ENCODE measurements around the gene OR4D10.
"Not testable (repeated sequence)": the region's sequence is repeated elsewhere in the genome, so short reads cannot be mapped to it uniquely, and the experiment has no call there.

OR4D10 gene

DNA sequence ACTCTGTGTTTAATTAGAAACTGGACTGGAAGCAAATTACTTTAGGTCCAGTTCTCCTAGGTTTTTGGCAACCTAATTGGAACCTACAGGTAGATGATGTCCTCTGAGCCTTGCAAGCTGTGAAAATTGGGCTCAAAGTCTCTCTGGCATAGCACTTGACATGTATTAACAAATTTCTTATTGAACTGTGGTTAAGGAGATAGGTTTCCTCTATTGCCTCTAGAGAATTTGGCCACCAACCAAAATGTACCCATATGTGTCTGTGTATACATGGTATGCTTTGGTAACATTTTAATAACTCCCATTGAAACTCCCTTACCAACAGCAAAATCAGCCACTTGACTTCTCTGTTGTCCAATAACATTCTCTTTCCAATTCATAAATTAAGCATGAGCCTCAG, at the start of gene OR4D10:
OR4D10 (plus strand) TSS at position 301 of the 400 bp plus-strand sequence. CDS start 4,115 bp downstream, outside the sequence.
- no peak for DNase-seq

DNA sequence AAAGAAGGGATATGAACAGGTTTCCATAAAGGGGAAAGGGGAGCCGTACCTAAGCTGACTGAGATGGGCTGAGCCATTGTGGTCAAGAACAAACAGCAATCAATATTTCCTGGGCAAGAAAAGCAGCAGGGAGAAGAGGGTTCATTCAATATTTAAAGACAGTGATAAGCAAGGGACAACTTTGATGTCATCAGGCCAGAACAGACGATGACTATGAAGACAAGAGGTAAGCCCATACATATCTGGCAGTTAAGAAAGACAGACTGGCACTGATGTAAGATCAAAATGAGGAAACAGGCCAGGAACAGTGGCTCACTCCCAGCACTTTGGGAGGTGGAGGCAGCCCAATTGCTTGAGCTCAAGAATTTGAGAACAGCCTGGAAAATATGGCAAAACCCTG, 49.3 kb upstream of the OR4D10 start:
- DNase-seq = no peak

- DNase-seq = no peak
These were observed 48.0 kb upstream of the OR4D10 start for GRCh38 chr11:59425131-59425530.

DNA sequence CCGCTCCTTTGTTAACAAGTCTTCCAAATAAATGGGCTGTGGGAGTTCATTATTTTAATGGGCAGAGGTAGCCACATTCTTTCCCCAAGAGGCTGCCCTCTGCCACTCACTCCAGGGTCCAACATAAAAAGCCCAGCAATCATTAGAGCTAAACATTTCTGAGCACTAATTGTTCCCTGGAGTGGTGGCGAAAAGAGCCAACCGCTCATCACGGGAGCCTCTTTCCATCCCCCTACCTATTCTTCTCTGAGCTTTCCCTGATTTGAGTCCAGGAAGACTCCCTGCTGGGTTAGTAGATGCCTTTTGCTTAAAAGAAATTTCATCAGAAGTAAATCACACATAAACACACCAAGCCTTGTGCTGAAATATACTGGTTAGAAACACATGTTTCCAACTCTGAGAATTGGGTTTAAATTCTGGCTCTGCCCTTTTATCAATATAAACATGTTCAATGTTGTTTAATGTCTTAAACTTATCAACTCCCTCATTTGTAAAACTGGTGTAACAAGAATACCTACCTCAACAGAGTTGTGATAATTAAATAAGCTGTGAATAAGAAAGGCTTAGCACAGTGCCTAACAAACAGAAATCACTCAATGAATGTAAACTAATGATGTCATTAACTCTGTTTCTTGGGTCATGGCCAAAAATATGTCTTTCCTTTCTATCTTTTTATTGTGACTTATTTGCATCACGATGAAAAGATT, 46.6 kb upstream of the OR4D10 start, which contains the start of gene OR5A2:
OR5A2 (minus strand) TSS at position 53 of the 707 bp plus-strand sequence. CDS start 3,460 bp downstream, outside the sequence.
- DNase-seq = no peak

DNA sequence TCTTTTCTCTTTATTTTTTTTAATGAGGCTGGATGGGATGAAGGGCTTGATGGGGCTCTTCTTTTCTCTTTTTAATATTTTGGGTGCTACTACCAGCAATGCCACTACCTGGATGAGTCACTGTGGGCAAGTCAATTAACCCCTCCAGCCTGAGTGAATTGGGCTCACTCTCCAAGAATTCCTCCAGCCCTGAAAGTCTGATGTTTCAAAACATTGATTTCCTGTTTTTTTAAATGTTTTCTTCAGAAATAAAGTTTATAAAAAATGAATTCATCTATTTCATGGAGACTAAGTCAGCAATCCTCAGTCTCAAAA, 46.1 kb upstream of the OR4D10 start:
- no peak for DNase-seq

DNA sequence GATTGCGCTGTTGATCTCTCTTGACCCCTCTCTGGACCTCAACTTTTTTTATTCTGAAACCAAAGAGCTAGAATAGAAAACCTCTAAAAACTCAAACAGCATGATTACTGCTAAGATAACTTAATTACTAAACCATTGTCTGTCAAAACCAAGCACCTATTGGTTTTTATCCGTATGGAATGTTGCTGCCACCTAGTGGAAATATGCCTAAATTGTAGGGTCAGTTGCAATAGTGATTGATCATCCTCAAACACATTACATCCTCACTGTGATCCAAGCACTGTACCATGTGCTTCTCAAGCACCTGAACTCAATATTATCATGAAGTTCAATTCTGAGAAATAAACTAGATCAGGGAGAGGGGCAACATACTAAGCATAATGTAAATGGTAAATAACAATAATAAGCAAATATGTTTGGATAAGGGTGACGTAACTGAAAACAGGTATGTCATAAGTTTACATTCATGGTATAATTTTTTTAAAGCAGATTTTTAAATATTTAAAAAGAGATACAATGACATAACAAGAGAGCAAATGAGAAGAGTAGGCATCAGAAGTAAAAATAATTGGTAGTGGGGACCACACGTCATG, 43.1 kb upstream of the OR4D10 start:
- DNase-seq = no peak

DNA sequence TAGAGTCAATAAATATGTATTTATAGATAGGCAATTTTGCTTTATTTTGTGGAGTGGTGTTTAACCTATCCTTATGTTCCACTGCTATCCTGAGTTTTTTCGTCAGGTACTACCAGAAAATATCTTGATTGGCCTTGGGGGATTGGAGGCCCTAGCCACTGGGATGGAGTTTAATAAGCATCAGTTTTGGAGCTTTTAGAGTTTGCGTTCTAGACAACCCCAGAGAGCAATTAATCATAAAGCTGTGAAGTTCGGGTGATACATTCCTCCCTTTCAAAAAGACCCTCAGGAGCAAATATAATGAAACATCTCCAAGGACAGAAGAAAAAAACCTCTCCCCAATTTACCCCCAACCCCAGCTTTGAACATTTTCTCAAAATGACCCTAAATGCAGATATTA, 36.9 kb upstream of the OR4D10 start, which contains the start of gene OR5A1:
OR5A1 (plus strand) TSS at position 301 of the 400 bp plus-strand sequence. CDS start 6,700 bp downstream, outside the sequence.
- no peak for DNase-seq

DNA sequence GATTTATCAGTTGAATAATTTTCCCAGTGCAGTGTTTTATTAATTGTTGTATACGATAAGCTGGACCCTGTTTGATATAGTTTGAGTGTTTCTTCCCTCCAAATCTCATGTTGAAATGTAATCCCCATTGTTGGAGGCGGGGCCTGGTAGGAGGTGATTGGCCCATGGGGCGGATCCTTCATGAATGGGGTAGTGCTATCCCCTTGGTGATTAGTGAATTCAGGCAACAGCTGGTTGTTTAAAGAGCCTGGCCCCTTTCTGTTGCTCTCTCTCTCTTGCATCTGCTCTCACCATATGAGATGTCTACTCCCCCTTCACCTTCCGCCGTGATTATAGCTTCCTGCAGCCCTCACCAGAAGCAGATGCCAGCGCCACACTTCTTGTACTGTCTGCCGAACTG, 35.3 kb upstream of the OR4D10 start:
- DNase-seq = no peak

DNA sequence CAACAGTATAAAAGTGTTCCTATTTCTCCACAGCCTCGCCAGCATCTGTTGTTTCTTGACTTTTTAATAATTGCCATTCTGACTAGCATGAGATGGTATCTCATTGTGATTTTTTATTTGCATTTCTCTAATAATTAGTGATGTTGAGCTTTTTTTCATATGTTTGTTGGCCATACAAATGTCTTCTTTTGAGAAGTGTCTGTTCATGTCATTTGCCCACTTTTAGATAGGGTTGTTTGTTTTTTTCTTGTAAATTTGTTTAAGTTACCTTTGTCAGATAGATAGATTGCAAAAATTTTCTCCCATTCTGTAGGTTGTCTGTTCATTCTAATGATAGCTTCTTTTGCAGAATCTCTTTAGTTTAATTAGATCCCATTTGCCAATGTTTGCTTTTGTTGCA, 27.5 kb upstream of the OR4D10 start:
- DNase-seq = not testable (repeated sequence)

DNA sequence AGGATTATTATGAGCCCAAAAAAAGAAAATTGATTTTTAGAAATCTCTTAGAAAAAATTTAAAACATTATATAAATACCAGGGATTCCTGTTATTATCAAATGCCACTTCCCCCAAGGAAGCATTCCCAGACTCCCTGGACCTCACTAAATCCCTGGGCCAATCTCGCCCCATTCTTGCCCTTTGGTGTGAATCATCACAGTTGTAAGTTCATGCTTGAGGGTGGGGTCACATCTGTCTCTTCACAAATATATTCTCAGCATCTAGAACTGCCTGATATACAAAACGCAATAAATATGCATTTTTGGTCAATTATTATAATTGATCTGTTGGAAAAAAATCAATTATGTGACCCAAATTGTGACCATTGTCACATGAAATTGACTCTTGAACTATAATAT, 24.6 kb upstream of the OR4D10 start:
- DNase-seq = no peak

DNA sequence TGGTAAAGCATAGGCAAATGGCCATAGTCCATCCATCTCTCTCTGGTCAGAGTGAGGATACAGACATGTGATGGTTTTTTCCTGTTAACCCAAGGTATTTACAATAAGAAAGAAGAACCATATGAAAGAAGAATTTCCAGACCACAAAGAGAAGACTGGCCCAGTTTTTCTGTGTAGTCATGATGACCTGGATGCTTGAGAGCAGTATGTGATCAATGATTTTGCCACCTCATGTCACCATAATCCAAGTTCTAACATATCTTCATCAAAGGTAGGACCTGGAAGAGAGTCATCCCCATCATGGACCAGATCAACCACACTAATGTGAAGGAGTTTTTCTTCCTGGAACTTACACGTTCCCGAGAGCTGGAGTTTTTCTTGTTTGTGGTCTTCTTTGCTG, 16.5 kb upstream of the OR4D10 start, which contains the start of gene OR4D6:
OR4D6 (plus strand) TSS at position 301 of the 400 bp plus-strand sequence; CDS start at position 301, 0 bp downstream.
- no peak for DNase-seq

- DNase-seq = no peak
These were observed 13.2 kb upstream of the OR4D10 start for GRCh38 chr11:59459916-59460315.

- no peak for DNase-seq
These were observed 9.9 kb upstream of the OR4D10 start for GRCh38 chr11:59463190-59463641.

- DNase-seq = no peak
These were observed 2.1 kb downstream of the OR4D10 start for GRCh38 chr11:59475176-59475575.

DNA sequence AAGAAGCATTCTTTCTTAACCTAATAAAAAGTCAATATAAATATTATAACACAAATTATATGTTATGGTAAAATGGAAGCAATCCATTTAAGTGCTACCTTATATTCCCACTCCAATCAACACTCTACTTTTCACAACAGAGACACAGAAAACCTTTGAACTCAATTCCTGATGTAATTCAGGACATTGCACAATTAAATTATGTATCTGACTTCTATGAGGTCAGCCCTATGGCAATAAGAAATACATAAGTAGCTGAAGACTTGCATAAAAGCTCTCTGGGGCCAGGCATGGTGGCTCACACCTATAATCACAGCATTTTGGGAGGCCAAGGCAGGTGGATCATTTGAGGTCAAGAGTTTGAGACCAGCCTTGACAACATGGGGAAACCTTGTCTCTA, 6.8 kb downstream of the OR4D10 start:
- DNase-seq = no peak

- DNase-seq = no peak
These were observed 7.2 kb downstream of the OR4D10 start for GRCh38 chr11:59480359-59480758.

- no peak for DNase-seq
These were observed 28.8 kb downstream of the OR4D10 start for GRCh38 chr11:59501931-59502330.

DNA sequence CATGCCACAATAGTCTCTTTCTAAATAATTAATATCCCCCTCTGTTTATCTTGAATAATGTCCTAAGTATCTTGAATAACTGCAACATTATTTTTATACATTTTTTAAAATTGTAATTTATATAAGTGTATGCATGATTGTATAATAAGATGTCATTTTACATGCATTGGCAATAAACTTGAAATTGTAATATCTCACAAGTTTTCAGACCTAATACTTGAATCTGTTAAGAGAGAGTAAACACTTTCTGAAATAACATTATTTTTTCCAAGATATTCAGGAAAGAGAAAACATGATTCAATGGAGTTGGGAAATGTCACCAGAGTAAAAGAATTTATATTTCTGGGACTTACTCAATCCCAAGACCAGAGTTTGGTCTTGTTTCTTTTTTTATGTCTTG, 30.2 kb downstream of the OR4D10 start, which contains the start of gene OR4D11:
OR4D11 (plus strand) TSS at position 301 of the 400 bp plus-strand sequence; CDS start at position 301, 0 bp downstream.
- no peak for DNase-seq

- no peak for DNase-seq
These were observed 38.0 kb downstream of the OR4D10 start, which contains the start of gene OR4D9 for GRCh38 chr11:59510941-59511589. Gene OR4D9 (plus strand): TSS chr11:59511539. CDS start chr11:59514913, 3,374 bp downstream.

- no peak for DNase-seq
These were observed 38.6 kb downstream of the OR4D10 start for GRCh38 chr11:59511675-59512074.

DNA sequence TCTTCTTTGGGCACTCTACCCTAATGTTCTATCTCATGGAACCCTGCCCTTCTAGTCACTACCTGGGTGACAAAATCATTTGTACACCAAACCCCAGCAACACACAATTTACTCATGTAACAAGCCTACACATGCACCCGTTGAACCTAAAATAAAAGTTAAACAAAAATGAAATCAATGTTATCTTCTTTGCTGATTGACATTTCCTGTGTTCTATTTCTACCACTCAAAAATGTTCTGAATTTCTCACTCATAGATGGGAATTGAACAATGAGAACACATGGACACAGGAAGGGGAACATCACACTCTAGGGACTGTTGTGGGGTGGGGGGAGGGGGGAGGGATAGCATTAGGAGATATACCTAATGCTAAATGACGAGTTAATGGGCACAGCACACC, 47.0 kb downstream of the OR4D10 start:
- DNase-seq = not testable (repeated sequence)

GRCh38 chr11:59520741-59521140, 47.6 kb downstream of the OR4D10 start:
- no peak for DNase-seq

- no peak for DNase-seq
These were observed 50.4 kb downstream of the OR4D10 start for GRCh38 chr11:59523541-59523940.

DNA sequence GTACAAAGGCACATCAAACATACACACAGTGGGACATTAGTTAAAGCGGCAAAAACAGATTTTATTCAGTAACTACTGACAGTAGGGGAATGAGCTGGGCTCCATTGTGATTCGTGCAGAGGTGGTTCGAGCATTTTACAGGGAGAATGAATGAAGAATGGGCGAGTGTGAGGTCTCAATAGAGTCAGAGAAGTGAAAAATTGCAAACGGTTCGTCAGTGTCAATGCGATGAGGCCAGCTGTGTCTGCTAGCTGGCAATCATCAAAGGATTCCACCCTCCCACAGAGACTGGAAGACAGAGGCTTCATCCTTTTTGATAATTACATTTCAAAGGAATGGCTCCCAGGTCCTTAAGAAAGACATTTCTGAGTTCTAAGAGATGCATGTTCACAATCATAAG, 55.6 kb downstream of the OR4D10 start:
- DNase-seq = no peak
